K562 (cell line): Measurements from ENCODE around the gene KIF7. TPM values are rescaled to one million over a fixed set of nuclear protein-coding genes. Genes with fewer than 3 reads are reported as not detected.

Experiments
- ATAC-seq: fragments of 200-7000 bp; cut with Tn5 transposase; 3 replicates; pipeline ENCODE4 v1.9.1; 2020; ENCODE audit warnings: moderate library complexity
- BruUV-seq: library from RNA; stranded (reverse); fragments of 400-500 nt; replicated peaks from 2 replicates; lab custom pipeline; 2021; lab: Mats Ljungman, UMichigan
- CTCF ChIA-PET: fragments of 300-600 bp; formaldehyde crosslinking; extraction: SDS; loops from one replicate; lab custom pipeline; 2021; ENCODE audit warnings: low intra/inter-chr PET ratio; lab: Yijun Ruan, JAX
- POLR2A ChIA-PET: fragments of 300-600, 350-650 bp; sonication (Branson Sonifier 250); formaldehyde crosslinking; extraction: SDS; loops from one replicate; lab custom pipeline; 2021; ENCODE audit warnings: antibody characterized with exemption, inconsistent platforms; lab: Yijun Ruan, JAX
- DNase-seq, 4 experiments: peaks; one replicate each; pipeline versions ENCODE4 v3.0.0 to v3.0.0-alpha.2; 2011 to 2018; ENCODE audit warnings: low spot score in 3 of 4, mixed read lengths in 3 of 4; ENCODE audit errors: extremely low read depth in 1 of 4
- FAIRE-seq: peaks from 2 replicates; lab custom pipeline; 2011; peaks lifted over from hg19 to GRCh38; lab: Jason Lieb, UNC
- H2AFZ ChIP-seq: 2 replicates; pipeline ENCODE4 v1.6.0; 2011; ENCODE audit warnings: low read depth, low read length, control low read depth, inconsistent platforms
- H3K27ac ChIP-seq: fragments of 200-600 bp; 3 replicates; pipeline ENCODE4 v1.8.0; 2011; ENCODE audit warnings: low read depth, mild to moderate bottlenecking, control low read depth, inconsistent platforms, low read length, moderate library complexity, mixed read lengths; ENCODE audit errors: extremely low read depth
- H3K27me3 ChIP-seq, 2 experiments: fragments of 300-600 bp in 1 of 2; 2 replicates in 1 of 2; 3 replicates in 1 of 2; pipeline versions ENCODE4 v1.6.0 to v1.8.0; 2011; ENCODE audit warnings: inconsistent platforms in 2 of 2, low read length in 2 of 2, mild to moderate bottlenecking in 1 of 2, mixed read lengths in 1 of 2, moderate library complexity in 1 of 2; ENCODE audit not compliant: control insufficient read depth in 2 of 2, insufficient read depth in 2 of 2
- H3K36me3 ChIP-seq: fragments of 300-600 bp; 3 replicates; pipeline ENCODE4 v1.8.0; 2011; ENCODE audit warnings: mild to moderate bottlenecking, low read length, inconsistent platforms; ENCODE audit not compliant: control insufficient read depth, insufficient read depth
- H3K4me1 ChIP-seq, 2 experiments: fragments of 200-600 bp in 1 of 2; replicated peaks in 1 of 2; 2 replicates in 1 of 2; 3 replicates in 1 of 2; pipeline versions ENCODE4 v1.5.1 to v1.8.0; 2011; ENCODE audit warnings: inconsistent platforms in 2 of 2, low read length in 2 of 2, mild to moderate bottlenecking in 1 of 2, mixed read lengths in 1 of 2, moderate library complexity in 1 of 2; ENCODE audit not compliant: control insufficient read depth in 2 of 2, insufficient read depth in 2 of 2
- H3K4me2 ChIP-seq: 2 replicates; pipeline ENCODE4 v1.6.1; 2011; ENCODE audit warnings: low read length, control low read depth, inconsistent platforms, mixed read lengths; ENCODE audit not compliant: insufficient read depth
- H3K4me3 ChIP-seq: fragments of 200-600 bp; sonication (generic), shearing (Covaris generic); 2 replicates; pipeline ENCODE4 v1.5.1; 2016; ENCODE audit warnings: control low read depth, inconsistent platforms
- H3K79me2 ChIP-seq: fragments of 200-600 bp; 3 replicates; pipeline ENCODE4 v1.8.0; 2011; ENCODE audit warnings: low read length, inconsistent platforms; ENCODE audit not compliant: control insufficient read depth, insufficient read depth
- H3K9ac ChIP-seq, 2 experiments: 2 replicates each; pipeline versions ENCODE4 v1.6.0 to v1.6.1; 2011; ENCODE audit warnings: low read depth in 2 of 2, low read length in 2 of 2, control low read depth in 1 of 2, inconsistent platforms in 1 of 2, mild to moderate bottlenecking in 1 of 2, mixed read lengths in 1 of 2; ENCODE audit not compliant: insufficient read depth in 1 of 2
- H3K9me1 ChIP-seq: one replicate; pipeline ENCODE4 v1.6.0; 2011; ENCODE audit warnings: inconsistent platforms, mild to moderate bottlenecking, low read length, moderate library complexity; ENCODE audit not compliant: control insufficient read depth, insufficient read depth
- H3K9me3 ChIP-seq: replicated peaks from 2 replicates; pipeline ENCODE4 v1.5.1; 2011; ENCODE audit warnings: low read depth, low read length, inconsistent platforms; ENCODE audit not compliant: control insufficient read depth, insufficient read depth
- H4K20me1 ChIP-seq: replicated peaks from 2 replicates; pipeline ENCODE4 v1.6.1; 2011; ENCODE audit warnings: low read length, inconsistent platforms, mixed read lengths; ENCODE audit not compliant: control insufficient read depth, insufficient read depth
- BRF2 ChIP-seq: IDR thresholded peaks from 3 replicates; pipeline ENCODE4 v1.6.1; 2011; ENCODE audit warnings: borderline replicate concordance, mild to moderate bottlenecking; ENCODE audit not compliant: insufficient read length, insufficient read depth
- CC2D1A ChIP-seq: fragments of 450-650 bp; IDR thresholded peaks from 2 replicates; pipeline ENCODE4 v1.6.1; 2017; ENCODE audit warnings: mild to moderate bottlenecking
- CTBP1 ChIP-seq: fragments of 450-650 bp; IDR thresholded peaks from 2 replicates; pipeline ENCODE4 v1.6.1; 2016; ENCODE audit warnings: borderline replicate concordance
- FOXO4 ChIP-seq: fragments of 450-650 bp; formaldehyde crosslinking; IDR thresholded peaks from 2 replicates; pipeline ENCODE4 v1.4.0; 2020; ENCODE audit warnings: mild to moderate bottlenecking, moderate library complexity
- KLF10 ChIP-seq: fragments of 250-450 bp; sonication (Bioruptor Pico); IDR thresholded peaks from 2 replicates; pipeline ENCODE4 v1.6.1; 2021; ENCODE audit warnings: matching md5 sums
- MIER1 ChIP-seq: fragments of 450-650 bp; IDR thresholded peaks from 2 replicates; pipeline ENCODE4 v1.6.1; 2016; ENCODE audit warnings: antibody characterized with exemption, mild to moderate bottlenecking, low read depth
- NRF1 ChIP-seq, 2 experiments: fragments of 450-650 bp; IDR thresholded peaks in 1 of 2; conservative IDR thresholded peaks in 1 of 2; 2 replicates each; pipeline ENCODE4 v1.6.1; 2014; ENCODE audit warnings: mild to moderate bottlenecking in 2 of 2
- UBTF ChIP-seq, 2 experiments: IDR thresholded peaks; 2 replicates each; pipeline ENCODE4 v1.6.1; 2012; ENCODE audit warnings: improper control_type of control experiment in 2 of 2, low read depth in 2 of 2, low read length in 2 of 2, borderline replicate concordance in 1 of 2
- USF2 ChIP-seq: sonication (generic); formaldehyde crosslinking; IDR thresholded peaks from 2 replicates; pipeline ENCODE4 v1.5.0; 2020; ENCODE audit warnings: missing genetic modification reagents
- ZFX ChIP-seq: sonication (generic); formaldehyde crosslinking; IDR thresholded peaks from 2 replicates; pipeline ENCODE4 v1.8.0; 2022; ENCODE audit warnings: mild to moderate bottlenecking, missing genetic modification reagents, moderate library complexity
- WGBS: fragments of 100-300 bp; shearing (Covaris generic); methylation state at CpG from one replicate; pipeline ENCODE4 v1.1.6; 2016; ENCODE audit warnings: low coverage, mixed read lengths; ENCODE audit not compliant: insufficient coverage; ENCODE audit errors: missing lambda C conversion rate; 5-methylcytosine and 5-hydroxymethylcytosine counted together
- in situ Hi-C: fragments of 300-500 bp; cut with MboI; formaldehyde crosslinking; loops from 4 replicates; pipeline ENCODE4 v1.15.0; 2018; ENCODE audit warnings: inconsistent platforms, mixed read lengths
- intact Hi-C: fragments of 100-400 bp; cut with micrococcal nuclease; formaldehyde crosslinking; loops from 2 replicates; pipeline ENCODE4 v1.14.2; 2022
- polyA plus RNA-seq, 8 experiments: library from polyadenylated mRNA; depleted of rRNA in 4 of 8; stranded (reverse) in 5 of 8; unstranded in 3 of 8; fragments of >200 nt; fragmentation: Nextera tagmentation in 2 of 8; fragmentation: Illumina TruSeq in 1 of 8; extraction: Ambion mirVana in 2 of 8; extraction: Trizol in 1 of 8; gene quantifications; 2 replicates each; pipeline versions ENCODE4 v1.2.1 to v1.2.3, GENCODE V29; 2011 to 2014; ENCODE audit warnings: inconsistent platforms in 1 of 8, missing spikeins in 1 of 8
- total RNA-seq, 7 experiments: library from RNA; depleted of rRNA in 6 of 7; stranded (reverse); fragments of >200 nt in 6 of 7; fragmentation: Illumina TruSeq in 2 of 7; extraction: Trizol in 2 of 7; gene quantifications; 2 replicates each; pipeline versions ENCODE4 v1.2.1 to v1.2.3, GENCODE V29; 2011 to 2021; ENCODE audit warnings: low replicate concordance in 1 of 7

KIF7 gene
- total and polyA plus RNA-seq, 9 of the 15 experiments (the other 6 are each of a cell fraction or from before 2014, with no cell fraction given), result 0.04 to 2.0 (median 0.58) TPM

GRCh38 chr15:89666184-89666857 lies 11.1 kb upstream of the KIF7 start (continued):
- no peak for TF ChIP-seq USF2
- TF ChIP-seq UBTF (IDR thresholded peaks at IDR 0.05; ENCODE audit: borderline replicate concordance in 1 of 2, low read depth in 2 of 2, low read length in 2 of 2), result no peak

GRCh38 chr15:89665449-89666181 lies 10.3 kb upstream of the KIF7 start:
- ChIA-PET CTCF (no interaction called here), POLR2A (interaction anchor here (0.5 kb wide), 1 partner anchor 339 kb away, joined by 3 read pairs; no protein-coding TSS in a partner anchor)
- FAIRE-seq, result no peak
- H4K20me1 ChIP-seq, result no peaks in the 10 kb centered on the region
- intact Hi-C loops, result no loop called here
- ATAC-seq, result peak; percentile 36
- WGBS, result 2% methylated on average over 57 of the region's 72 CpGs
- DNase-seq, result peak in 1 of 4 experiments; percentile 32
- H3K9me1 ChIP-seq, result no peaks in the 10 kb centered on the region
- H3K27ac ChIP-seq, result no peak overlapping the region
- H3K27me3 ChIP-seq, result peaks cover 19 to 71% of the 10 kb centered on the region in 2 experiments
- no peak overlapping the region for H2AFZ ChIP-seq
- no peaks in the 10 kb centered on the region for H3K36me3 ChIP-seq
- H3K4me3 ChIP-seq, result no peak overlapping the region
- in situ Hi-C loops, result no loop called here
- no TSS peak for BruUV-seq
- H3K9me3 ChIP-seq, result no peaks in the 10 kb centered on the region
- H3K79me2 ChIP-seq, result no peaks in the 10 kb centered on the region
- H3K4me2 ChIP-seq, result no peak overlapping the region
- H3K4me1 ChIP-seq, result peaks cover 0 to 18% of the 10 kb centered on the region in 2 experiments; a peak in 3 of 5 replicates
- H3K9ac ChIP-seq, result no peak overlapping the region
- TF ChIP-seq BRF2, result no peak
- no peak for TF ChIP-seq MIER1
- TF ChIP-seq NRF1 (conservative IDR thresholded peaks at IDR 0.05 in 1 of 2, IDR thresholded peaks at IDR 0.05 in 1 of 2), result peak; percentile 38 to 45; a peak in 1 of 4 replicates
- TF ChIP-seq ZFX (CRISPR knock-in tag), result 0 out of 2 replicates have a peak, but pooled peaks have one; percentile 19
- TF ChIP-seq CC2D1A, result no peak
- TF ChIP-seq FOXO4 (CRISPR knock-in tag), result no peak
- TF ChIP-seq KLF10 (CRISPR knock-in tag), result no peak
- no peak for TF ChIP-seq CTBP1
